GM12872 (cell line): ENCODE data around the gene CCDC120.
A peak's percentile ranks its signal among the peaks of the same experiment; 100 is the strongest.

Experiments
- TF ChIP-seq, protein P1 (sequence below): IDR thresholded peaks from 3 replicates; pipeline ENCODE4 v1.5.1; 2011; ENCODE audit warnings: low read depth, mild to moderate bottlenecking, low read length, moderate library complexity; ENCODE audit not compliant: insufficient read depth

CCDC120 gene

DNA sequence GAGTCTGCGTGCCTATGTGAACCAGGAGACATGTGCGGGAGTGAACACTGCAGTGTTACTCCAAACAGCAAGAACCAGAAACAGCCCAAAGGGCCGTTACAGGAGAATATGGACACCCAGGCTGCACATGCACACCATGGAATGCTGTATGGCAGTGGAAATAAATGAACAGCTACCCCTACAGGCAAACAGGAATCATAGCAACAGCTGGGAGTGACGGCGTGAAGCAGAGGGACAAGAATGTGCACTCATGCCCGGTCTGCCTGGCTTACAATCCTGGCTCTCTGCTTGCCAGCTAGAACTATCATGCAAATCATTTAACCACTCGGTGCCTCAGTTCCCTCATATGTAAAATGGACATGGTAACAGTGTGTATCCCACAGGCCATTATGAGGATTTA is 48.1 kb downstream of the CCDC120 start:
- TF ChIP-seq, protein P1, sequence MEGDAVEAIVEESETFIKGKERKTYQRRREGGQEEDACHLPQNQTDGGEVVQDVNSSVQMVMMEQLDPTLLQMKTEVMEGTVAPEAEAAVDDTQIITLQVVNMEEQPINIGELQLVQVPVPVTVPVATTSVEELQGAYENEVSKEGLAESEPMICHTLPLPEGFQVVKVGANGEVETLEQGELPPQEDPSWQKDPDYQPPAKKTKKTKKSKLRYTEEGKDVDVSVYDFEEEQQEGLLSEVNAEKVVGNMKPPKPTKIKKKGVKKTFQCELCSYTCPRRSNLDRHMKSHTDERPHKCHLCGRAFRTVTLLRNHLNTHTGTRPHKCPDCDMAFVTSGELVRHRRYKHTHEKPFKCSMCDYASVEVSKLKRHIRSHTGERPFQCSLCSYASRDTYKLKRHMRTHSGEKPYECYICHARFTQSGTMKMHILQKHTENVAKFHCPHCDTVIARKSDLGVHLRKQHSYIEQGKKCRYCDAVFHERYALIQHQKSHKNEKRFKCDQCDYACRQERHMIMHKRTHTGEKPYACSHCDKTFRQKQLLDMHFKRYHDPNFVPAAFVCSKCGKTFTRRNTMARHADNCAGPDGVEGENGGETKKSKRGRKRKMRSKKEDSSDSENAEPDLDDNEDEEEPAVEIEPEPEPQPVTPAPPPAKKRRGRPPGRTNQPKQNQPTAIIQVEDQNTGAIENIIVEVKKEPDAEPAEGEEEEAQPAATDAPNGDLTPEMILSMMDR: peak; percentile 40; the same call in 2 of the 3 replicates

DNA sequence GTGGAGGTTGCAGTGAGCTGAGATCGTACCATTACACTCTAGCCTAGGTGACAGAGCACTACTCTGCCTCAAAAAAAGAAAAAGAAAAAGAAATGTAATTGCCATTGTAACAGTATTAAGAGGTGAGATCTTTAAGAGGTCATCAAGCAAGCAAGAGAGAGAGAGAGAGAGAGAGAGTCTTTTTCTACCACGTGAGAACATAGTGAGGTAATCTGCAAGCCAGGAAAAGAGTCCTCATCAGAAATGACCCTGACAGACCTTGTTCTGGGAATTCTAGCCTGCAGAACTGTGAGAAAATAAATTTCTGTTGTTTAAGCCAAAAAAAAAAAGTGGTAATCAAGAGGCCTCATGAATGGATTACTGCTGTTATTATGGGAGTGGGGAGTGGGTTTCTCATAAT is 49.8 kb downstream of the CCDC120 start:
- TF ChIP-seq, protein P1: no peak

DNA sequence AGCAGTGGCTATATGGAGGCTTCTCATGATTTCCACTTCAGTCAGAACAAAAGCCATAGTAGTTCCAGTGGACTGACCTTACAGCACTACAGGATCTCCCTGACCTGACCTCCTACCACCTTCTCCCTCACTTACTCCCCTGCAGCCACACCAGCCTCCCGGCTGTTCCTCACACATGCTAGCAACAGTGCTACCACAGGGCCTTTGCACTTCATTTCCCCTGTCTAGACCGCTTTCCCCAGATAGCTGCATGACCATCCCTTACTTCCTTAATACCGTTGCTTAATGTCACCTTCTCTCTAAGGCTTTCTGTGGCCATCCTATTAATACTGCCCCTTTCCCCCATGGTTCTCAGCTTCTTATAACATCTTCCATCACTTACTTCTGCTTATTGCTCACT is 51.6 kb downstream of the CCDC120 start:
- TF ChIP-seq, protein P1: no peak

DNA sequence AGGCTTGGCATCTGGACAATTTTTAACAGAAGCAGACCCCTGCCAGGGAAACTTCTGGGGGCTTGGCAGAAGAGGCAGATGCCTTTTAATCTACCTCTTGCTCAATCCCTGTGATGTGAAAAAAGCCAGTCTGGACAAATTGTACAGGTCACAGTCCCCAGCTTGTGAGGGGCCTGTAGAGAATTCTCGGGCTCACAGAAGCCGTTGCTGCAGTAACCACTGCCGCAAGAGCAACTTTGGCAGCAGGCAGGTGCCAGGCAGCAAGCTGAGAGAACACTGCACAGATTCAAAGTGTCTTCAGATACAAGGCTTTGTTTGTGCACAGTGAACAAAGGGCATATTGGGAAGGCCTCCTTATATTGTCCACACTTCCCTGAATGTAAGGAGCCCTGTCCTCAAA is 53.0 kb downstream of the CCDC120 start:
- TF ChIP-seq, protein P1: no peak

DNA sequence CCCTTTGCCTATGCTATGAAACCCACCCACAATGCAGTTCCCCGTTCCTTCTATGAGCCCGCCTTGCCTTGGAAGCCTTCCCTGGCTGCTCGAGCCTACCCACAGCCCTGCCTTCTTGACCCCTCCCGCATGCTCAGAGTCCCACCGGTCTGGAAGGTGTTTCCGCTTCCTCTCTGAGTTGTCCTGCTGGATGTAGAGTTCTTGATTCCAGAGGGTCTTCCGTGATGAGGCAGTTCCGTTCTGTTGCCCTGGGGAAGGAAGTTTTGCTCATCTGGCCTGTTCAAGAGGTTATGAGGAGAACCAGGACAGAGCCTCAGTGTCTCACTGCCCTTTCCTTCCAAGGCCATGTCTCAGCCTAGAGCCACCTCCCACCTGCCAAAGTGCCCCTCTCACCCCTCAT is 57.3 kb downstream of the CCDC120 start:
- TF ChIP-seq, protein P1: no peak

DNA sequence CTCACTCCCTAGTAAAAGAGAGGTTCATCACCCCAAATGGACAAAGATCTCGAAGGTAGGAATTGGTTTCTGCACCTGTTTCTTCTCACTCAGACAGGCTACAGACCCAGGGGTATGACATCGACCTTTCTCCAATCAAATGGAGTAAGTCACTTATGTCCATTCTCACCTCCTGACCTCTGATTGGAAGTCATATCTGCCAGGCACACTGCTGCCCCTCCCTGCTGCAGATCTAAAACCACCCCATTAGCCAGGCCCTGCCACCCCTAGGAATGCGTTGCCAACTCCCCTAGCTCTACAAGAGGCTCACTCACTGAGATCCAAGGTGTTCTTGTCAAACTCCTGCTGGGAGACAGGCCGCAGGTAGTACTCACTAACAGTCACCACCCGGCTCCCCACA is 57.9 kb downstream of the CCDC120 start:
- TF ChIP-seq, protein P1: no peak

DNA sequence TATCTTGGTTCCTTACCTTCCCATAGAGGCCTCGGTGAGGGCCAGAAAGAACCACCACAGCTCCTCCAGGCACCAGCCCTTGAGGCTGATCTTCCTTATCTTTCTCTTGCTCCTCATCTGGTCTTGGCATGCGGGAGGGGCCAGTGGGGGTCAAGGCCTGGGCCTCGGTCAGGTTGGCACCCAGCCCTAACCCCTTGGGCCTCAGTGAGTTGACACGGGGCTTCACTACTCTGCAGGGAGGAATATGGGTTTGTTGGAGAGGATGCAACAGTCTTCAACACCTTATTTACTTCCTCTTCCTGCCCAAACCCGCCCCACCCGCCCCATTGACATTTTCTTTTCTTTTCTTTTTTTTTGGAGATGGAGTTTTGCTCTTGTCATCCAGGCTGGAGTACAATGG is 58.8 kb downstream of the CCDC120 start:
- TF ChIP-seq, protein P1: no peak
